Body of pancreas (tissue), 4 donors: Measurements from ENCODE around the gene ZFP57. TPM values are rescaled to one million over a fixed set of nuclear protein-coding genes. Genes with fewer than 3 reads are reported as not detected.

ENCODE experiments used
- ATAC-seq: fragments of 150-250 bp; one replicate; pipeline ENCODE4 v1.9.1; 2016
- DNase-seq, 4 donors: peaks; one replicate each; pipeline ENCODE4 v3.0.0-alpha.2; 2019
- H3K27ac ChIP-seq, 4 donors: fragments of 200-600 bp; sonication (generic); 1 replicate in 3 of 4; 2 replicates in 1 of 4; pipeline versions ENCODE4 v1.5.1 to v1.6.1; 2016 to 2019; ENCODE audit warnings: mild to moderate bottlenecking in 1 of 4, mixed read lengths in 1 of 4, moderate library complexity in 1 of 4
- H3K27me3 ChIP-seq, 2 donors: fragments of 200-600 bp; sonication (generic); one replicate each; pipeline ENCODE4 v1.6.0; 2016; ENCODE audit warnings: mild to moderate bottlenecking in 1 of 2
- H3K36me3 ChIP-seq, 2 donors: fragments of 200-600 bp; sonication (generic); replicated peaks in 1 of 2; 2 replicates each; pipeline ENCODE4 v1.5.1; 2016; ENCODE audit warnings: low read depth in 2 of 2; ENCODE audit not compliant: insufficient read depth in 1 of 2
- H3K4me1 ChIP-seq: fragments of 200-600 bp; sonication (generic); one replicate; pipeline ENCODE4 v1.6.0; 2016
- H3K4me3 ChIP-seq, 2 donors: fragments of 200-600 bp; sonication (generic); 1 replicate in 1 of 2; 2 replicates in 1 of 2; pipeline ENCODE4 v1.5.1; 2016 to 2019
- H3K9me3 ChIP-seq, 3 donors: fragments of 200-600 bp; sonication (generic); 1 replicate in 2 of 3; 2 replicates in 1 of 3; pipeline ENCODE4 v1.5.1; 2016
- CTCF ChIP-seq, 7 experiments: fragments of 450-650 bp in 4 of 7; fragments of 200-600 bp in 3 of 7; sonication (generic) in 3 of 7; IDR thresholded peaks; one replicate each; pipeline ENCODE4 v1.5.1; 2016 to 2019; ENCODE audit warnings: antibody characterized with exemption in 7 of 7
- POLR2A ChIP-seq, 3 donors: fragments of 450-650 bp; IDR thresholded peaks; one replicate each; pipeline ENCODE4 v1.6.1; 2016; ENCODE audit warnings: antibody characterized with exemption in 3 of 3, mild to moderate bottlenecking in 2 of 3
- WGBS, 2 donors: methylation state at CpG; one replicate each; pipeline ENCODE4 v1.1.5; 2017; 5-methylcytosine and 5-hydroxymethylcytosine counted together
- intact Hi-C: fragments of 100-400 bp; cut with DNase I; formaldehyde crosslinking; loops from one replicate; pipeline ENCODE4 v1.15.1; 2023
- total RNA-seq, 2 donors: library from RNA; depleted of rRNA; stranded (reverse); fragments of >200 nt; gene quantifications; one replicate each; pipeline ENCODE4 v1.1.0, GENCODE V29; 2016

ZFP57 gene
- total RNA-seq, 2 donors from 2014 or later: not detected

- WGBS, 2 donors: 2 to 3% methylated on average over 28 to 32 of the region's 32 CpGs
- ATAC-seq (peak; percentile 57), DNase-seq (peak; percentile 69 to 79 (median 78))
- H3K4me1 ChIP-seq: peaks cover 34% of the 10 kb centered on the region
- H3K4me3 ChIP-seq: peak overlapping the region in 1 of 2 donors; percentile 30
- intact Hi-C loops: no loop called here
- H3K27ac ChIP-seq: peak overlapping the region in 2 of 4 donors; percentile 5 to 29
- no peaks in the 10 kb centered on the region for H3K9me3 ChIP-seq
- H3K27me3 ChIP-seq: no peaks in the 10 kb centered on the region
- TF ChIP-seq CTCF (IDR thresholded peaks at IDR 0.05): peak in 6 of 7 experiments; percentile 52 to 60 (median 53)
- no peak for TF ChIP-seq POLR2A (IDR thresholded peaks at IDR 0.05)
- H3K36me3 ChIP-seq: no peaks in the 10 kb centered on the region
Observed at GRCh38 chr6:29628419-29629281, 52.3 kb downstream of the ZFP57 start.

- Histone ChIP-seq H3K36me3 (no peaks in the 10 kb centered on the region), H3K4me1 (peaks cover 28% of the 10 kb centered on the region), H3K27me3 (no peaks in the 10 kb centered on the region), H3K9me3 (no peaks in the 10 kb centered on the region), H3K27ac (peak overlapping the region in 2 of 4 donors; percentile 5 to 29), H3K4me3 (peak overlapping the region in 1 of 2 donors; percentile 30)
- peak; percentile 30 to 54 (median 46) for DNase-seq
- intact Hi-C loops: no loop called here
- WGBS, 2 donors: 1% methylated on average over 20 to 38 of the region's 51 CpGs
- peak; percentile 10 for ATAC-seq
- TF ChIP-seq POLR2A (IDR thresholded peaks at IDR 0.05): peak in 2 of 3 donors; percentile 32 to 35
- TF ChIP-seq CTCF (IDR thresholded peaks at IDR 0.05): no peak
Observed at GRCh38 chr6:29627755-29628418, 53.1 kb downstream of the ZFP57 start.

- no peak overlapping the region for H3K4me3 ChIP-seq
- H3K9me3 ChIP-seq: no peaks in the 10 kb centered on the region
- WGBS, 2 donors: 18 to 22% methylated on average over 21 to 25 of the region's 31 CpGs
- DNase-seq (no peak), ATAC-seq (no peak)
- no peaks in the 10 kb centered on the region for H3K36me3 ChIP-seq
- H3K27me3 ChIP-seq: no peaks in the 10 kb centered on the region
- intact Hi-C loops: no loop called here
- no peak overlapping the region for H3K27ac ChIP-seq
- peaks cover 25% of the 10 kb centered on the region for H3K4me1 ChIP-seq
- TF ChIP-seq POLR2A (IDR thresholded peaks at IDR 0.05) (no peak), CTCF (IDR thresholded peaks at IDR 0.05) (no peak)
Observed at GRCh38 chr6:29626948-29627754, 53.8 kb downstream of the ZFP57 start.

GRCh38 chr6:29625337-29625930, 55.5 kb downstream of the ZFP57 start:
- no peaks in the 10 kb centered on the region for H3K36me3 ChIP-seq

More at GRCh38 chr6:29625337-29625930, 55.5 kb downstream of the ZFP57 start:
- Histone ChIP-seq H3K27ac (no peak overlapping the region), H3K27me3 (no peaks in the 10 kb centered on the region), H3K9me3 (no peaks in the 10 kb centered on the region), H3K4me3 (no peak overlapping the region), H3K4me1 (peaks cover 19% of the 10 kb centered on the region)
- intact Hi-C loops: no loop called here
- no peak for TF ChIP-seq CTCF (IDR thresholded peaks at IDR 0.05)
- TF ChIP-seq POLR2A (IDR thresholded peaks at IDR 0.05): no peak
- ATAC-seq (no peak), DNase-seq (no peak)
- 59 to 62% methylated on average over 7 of the region's 7 CpGs for WGBS, 2 donors
